Mesothelial cell of epicardium (in vitro differentiated cells): Measurements from ENCODE around the gene PALLD. TPM values are rescaled to one million over a fixed set of nuclear protein-coding genes. Genes with fewer than 3 reads are reported as not detected.

Experiments used
- DNase-seq, 2 experiments: peaks; one replicate each; pipeline ENCODE4 v3.0.0; 2021; ENCODE audit warnings: low spot score in 2 of 2; ENCODE audit not compliant: unreplicated experiment in 2 of 2
- H3K27ac Mint-ChIP-seq: 2 replicates; pipeline ENCODE4 v1.8.0; 2021; ENCODE audit warnings: mixed read lengths
- H3K27me3 Mint-ChIP-seq: 2 replicates; pipeline ENCODE4 v1.8.0; 2021; ENCODE audit warnings: low read depth, mixed read lengths
- H3K36me3 Mint-ChIP-seq: 2 replicates; pipeline ENCODE4 v1.8.0; 2021; ENCODE audit warnings: mixed read lengths
- H3K4me1 Mint-ChIP-seq: 2 replicates; pipeline ENCODE4 v1.8.0; 2021; ENCODE audit warnings: mixed read lengths
- H3K4me3 Mint-ChIP-seq: 2 replicates; pipeline ENCODE4 v1.8.0; 2021; ENCODE audit warnings: mild to moderate bottlenecking, moderate library complexity, mixed read lengths
- H3K9me3 Mint-ChIP-seq: 2 replicates; pipeline ENCODE4 v1.8.0; 2021; ENCODE audit warnings: mixed read lengths
- CTCF ChIP-seq: fragments of 200-600 bp; sonication (generic); IDR thresholded peaks from one replicate; pipeline ENCODE4 v1.5.0; 2021; ENCODE audit warnings: antibody characterized with exemption; ENCODE audit not compliant: unreplicated experiment
- total RNA-seq: library from RNA; stranded (reverse); gene quantifications from 3 replicates; pipeline ENCODE4 v1.2.1, GENCODE V29; 2021

The PALLD gene
- total RNA-seq, 1 donor from 2014 or later: 158 TPM

- no peak for DNase-seq
- no peak for TF ChIP-seq CTCF
- Mint-ChIP-seq H3K9me3 (no peaks in the 10 kb centered on the region), H3K4me1 (peaks cover 32% of the 10 kb centered on the region), H3K4me3 (no peak overlapping the region), H3K27me3 (no peaks in the 10 kb centered on the region), H3K27ac (peak overlapping the region; percentile 61), H3K36me3 (peaks cover 42% of the 10 kb centered on the region)
Observed at GRCh38 chr4:168683595-168683994, 186.7 kb downstream of the PALLD start.

GRCh38 chr4:168685136-168685809 lies 188.4 kb downstream of the PALLD start:
- Mint-ChIP-seq H3K27ac (peak overlapping the region; percentile 30), H3K4me1 (peaks cover 39% of the 10 kb centered on the region)

GRCh38 chr4:168688584-168688983 lies 191.7 kb downstream of the PALLD start:
- Mint-ChIP-seq H3K9me3 (no peaks in the 10 kb centered on the region), H3K27me3 (no peaks in the 10 kb centered on the region), H3K27ac (no peak overlapping the region), H3K4me1 (peaks cover 57% of the 10 kb centered on the region), H3K36me3 (peaks cover 35% of the 10 kb centered on the region), H3K4me3 (no peak overlapping the region)
- no peak for TF ChIP-seq CTCF
- no peak for DNase-seq

More at GRCh38 chr4:168685136-168685809, 188.4 kb downstream of the PALLD start:
- Mint-ChIP-seq H3K36me3 (peaks cover 50% of the 10 kb centered on the region), H3K4me3 (no peak overlapping the region), H3K27me3 (no peaks in the 10 kb centered on the region), H3K9me3 (no peaks in the 10 kb centered on the region)
- DNase-seq: no peak
- TF ChIP-seq CTCF: no peak

- no peak overlapping the region for H3K4me3 Mint-ChIP-seq
- peaks cover 30% of the 10 kb centered on the region for H3K36me3 Mint-ChIP-seq
- TF ChIP-seq CTCF: no peak
- no peaks in the 10 kb centered on the region for H3K27me3 Mint-ChIP-seq
- H3K9me3 Mint-ChIP-seq: no peaks in the 10 kb centered on the region
- DNase-seq: no peak
- H3K27ac Mint-ChIP-seq: peak overlapping the region; percentile 84
- H3K4me1 Mint-ChIP-seq: peaks cover 64% of the 10 kb centered on the region
Observed at GRCh38 chr4:168689791-168690190, 192.9 kb downstream of the PALLD start.

- H3K27ac Mint-ChIP-seq: peak overlapping the region; percentile 84
- no peak for DNase-seq
- no peak overlapping the region for H3K4me3 Mint-ChIP-seq
- H3K9me3 Mint-ChIP-seq: no peaks in the 10 kb centered on the region
- H3K4me1 Mint-ChIP-seq: peaks cover 68% of the 10 kb centered on the region
- peaks cover 27% of the 10 kb centered on the region for H3K36me3 Mint-ChIP-seq
- no peaks in the 10 kb centered on the region for H3K27me3 Mint-ChIP-seq
- no peak for TF ChIP-seq CTCF
Observed at GRCh38 chr4:168690199-168690598, 193.3 kb downstream of the PALLD start.
